SU-DHL-6 (cell line): ENCODE data around the gene KDM2A.
"Not testable (repeated sequence)": the region's sequence is repeated elsewhere in the genome, so short reads cannot be mapped to it uniquely, and the experiment has no call there.

Experiments used
- CTCF ChIP-seq: fragments of 200-600 bp; sonication (generic); IDR thresholded peaks from one replicate; pipeline ENCODE4 v1.5.1; 2017; ENCODE audit warnings: antibody characterized with exemption, mild to moderate bottlenecking, low read length, moderate library complexity; ENCODE audit not compliant: insufficient read depth, poor library complexity, severe bottlenecking
- EZH2phosphoT487 ChIP-seq: fragments of 200-600 bp; sonication (generic), shearing (Covaris generic); conservative IDR thresholded peaks from 2 replicates; pipeline ENCODE4 v1.6.1; 2018; ENCODE audit warnings: mild to moderate bottlenecking, antibody characterized with exemption, low read length, moderate library complexity, mixed read lengths

GRCh38 chr11:67198781-67199180 lies 79.7 kb downstream of the KDM2A start:
- not testable (repeated sequence) for TF ChIP-seq CTCF, EZH2phosphoT487
